Measurements from ENCODE around the gene IL4R.

The IL4R gene

GRCh38 chr16:27340654-27341053, 26.9 kb downstream of the IL4R start:
- H3K9ac ChIP-seq (ENCODE audit: low read depth in 1 of 2, low read length in 2 of 2): no peak overlapping the region
- no peaks in the 10 kb centered on the region for H3K9me3 ChIP-seq (ENCODE audit: control insufficient read depth in 1 of 2, low read length in 2 of 2)
- no peak overlapping the region for H3K4me3 ChIP-seq (ENCODE audit: low read depth in 1 of 2, low read length in 2 of 2)
- H3K4me1 ChIP-seq (ENCODE audit: control insufficient read depth in 1 of 2, insufficient read depth in 2 of 2, low read length in 2 of 2): no peaks in the 10 kb centered on the region
- H3K27ac ChIP-seq (ENCODE audit: low read depth, low read length): no peak overlapping the region
- H3K27me3 ChIP-seq (ENCODE audit: control insufficient read depth in 1 of 2, insufficient read depth in 2 of 2, low read length in 2 of 2): no peaks in the 10 kb centered on the region
- peaks cover 34 to 67% of the 10 kb centered on the region in 2 donors for H3K36me3 ChIP-seq (ENCODE audit: control insufficient read depth in 1 of 2, insufficient read depth in 2 of 2, low read length in 2 of 2)

- no peak overlapping the region for H3K9ac ChIP-seq (ENCODE audit: low read depth in 1 of 2, low read length in 2 of 2)
- H3K27me3 ChIP-seq (ENCODE audit: control insufficient read depth in 1 of 2, insufficient read depth in 2 of 2, low read length in 2 of 2): no peaks in the 10 kb centered on the region
- H3K36me3 ChIP-seq (ENCODE audit: control insufficient read depth in 1 of 2, insufficient read depth in 2 of 2, low read length in 2 of 2): peaks cover 35 to 71% of the 10 kb centered on the region in 2 donors
- H3K9me3 ChIP-seq (ENCODE audit: control insufficient read depth in 1 of 2, low read length in 2 of 2): no peaks in the 10 kb centered on the region
- no peaks in the 10 kb centered on the region for H3K4me1 ChIP-seq (ENCODE audit: control insufficient read depth in 1 of 2, insufficient read depth in 2 of 2, low read length in 2 of 2)
- H3K4me3 ChIP-seq (ENCODE audit: low read depth in 1 of 2, low read length in 2 of 2): no peak overlapping the region
- no peak overlapping the region for H3K27ac ChIP-seq (ENCODE audit: low read depth, low read length)
These were observed 27.8 kb downstream of the IL4R start for GRCh38 chr16:27341549-27341948.

- H3K4me3 ChIP-seq (ENCODE audit: low read depth in 1 of 2, low read length in 2 of 2): no peak overlapping the region
- H3K36me3 ChIP-seq (ENCODE audit: control insufficient read depth in 1 of 2, insufficient read depth in 2 of 2, low read length in 2 of 2): peaks cover 37 to 75% of the 10 kb centered on the region in 2 donors
- no peaks in the 10 kb centered on the region for H3K9me3 ChIP-seq (ENCODE audit: control insufficient read depth in 1 of 2, low read length in 2 of 2)
- no peak overlapping the region for H3K27ac ChIP-seq (ENCODE audit: low read depth, low read length)
- no peaks in the 10 kb centered on the region for H3K27me3 ChIP-seq (ENCODE audit: control insufficient read depth in 1 of 2, insufficient read depth in 2 of 2, low read length in 2 of 2)
- no peaks in the 10 kb centered on the region for H3K4me1 ChIP-seq (ENCODE audit: control insufficient read depth in 1 of 2, insufficient read depth in 2 of 2, low read length in 2 of 2)
- H3K9ac ChIP-seq (ENCODE audit: low read depth in 1 of 2, low read length in 2 of 2): no peak overlapping the region
These were observed 28.2 kb downstream of the IL4R start for GRCh38 chr16:27341971-27342370.

- H3K4me1 ChIP-seq (ENCODE audit: control insufficient read depth in 1 of 2, insufficient read depth in 2 of 2, low read length in 2 of 2): no peaks in the 10 kb centered on the region
- peaks cover 53 to 86% of the 10 kb centered on the region in 2 donors for H3K36me3 ChIP-seq (ENCODE audit: control insufficient read depth in 1 of 2, insufficient read depth in 2 of 2, low read length in 2 of 2)
- H3K27ac ChIP-seq (ENCODE audit: low read depth, low read length): no peak overlapping the region
These were observed 30.9 kb downstream of the IL4R start for GRCh38 chr16:27344721-27345120.

GRCh38 chr16:27345201-27345600, 31.4 kb downstream of the IL4R start:
- Histone ChIP-seq H3K9me3 (ENCODE audit: control insufficient read depth in 1 of 2, low read length in 2 of 2) (no peaks in the 10 kb centered on the region), H3K4me1 (ENCODE audit: control insufficient read depth in 1 of 2, insufficient read depth in 2 of 2, low read length in 2 of 2) (no peaks in the 10 kb centered on the region), H3K4me3 (ENCODE audit: low read depth in 1 of 2, low read length in 2 of 2) (no peak overlapping the region), H3K36me3 (ENCODE audit: control insufficient read depth in 1 of 2, insufficient read depth in 2 of 2, low read length in 2 of 2) (peaks cover 51 to 90% of the 10 kb centered on the region in 2 donors), H3K27ac (ENCODE audit: low read depth, low read length) (no peak overlapping the region), H3K27me3 (ENCODE audit: control insufficient read depth in 1 of 2, insufficient read depth in 2 of 2, low read length in 2 of 2) (no peaks in the 10 kb centered on the region), H3K9ac (ENCODE audit: low read depth in 1 of 2, low read length in 2 of 2) (no peak overlapping the region)

More at GRCh38 chr16:27344721-27345120, 30.9 kb downstream of the IL4R start:
- Histone ChIP-seq H3K9me3 (ENCODE audit: control insufficient read depth in 1 of 2, low read length in 2 of 2) (no peaks in the 10 kb centered on the region), H3K9ac (ENCODE audit: low read depth in 1 of 2, low read length in 2 of 2) (no peak overlapping the region), H3K27me3 (ENCODE audit: control insufficient read depth in 1 of 2, insufficient read depth in 2 of 2, low read length in 2 of 2) (no peaks in the 10 kb centered on the region), H3K4me3 (ENCODE audit: low read depth in 1 of 2, low read length in 2 of 2) (no peak overlapping the region)

- no peaks in the 10 kb centered on the region for H3K4me1 ChIP-seq (ENCODE audit: control insufficient read depth in 1 of 2, insufficient read depth in 2 of 2, low read length in 2 of 2)
- no peak overlapping the region for H3K27ac ChIP-seq (ENCODE audit: low read depth, low read length)
- no peaks in the 10 kb centered on the region for H3K27me3 ChIP-seq (ENCODE audit: control insufficient read depth in 1 of 2, insufficient read depth in 2 of 2, low read length in 2 of 2)
- peaks cover 58 to 89% of the 10 kb centered on the region in 2 donors for H3K36me3 ChIP-seq (ENCODE audit: control insufficient read depth in 1 of 2, insufficient read depth in 2 of 2, low read length in 2 of 2)
- no peak overlapping the region for H3K9ac ChIP-seq (ENCODE audit: low read depth in 1 of 2, low read length in 2 of 2)
- H3K4me3 ChIP-seq (ENCODE audit: low read depth in 1 of 2, low read length in 2 of 2): no peak overlapping the region
- no peaks in the 10 kb centered on the region for H3K9me3 ChIP-seq (ENCODE audit: control insufficient read depth in 1 of 2, low read length in 2 of 2)
These were observed 33.0 kb downstream of the IL4R start for GRCh38 chr16:27346819-27347218.

- peaks cover 57 to 89% of the 10 kb centered on the region in 2 donors for H3K36me3 ChIP-seq (ENCODE audit: control insufficient read depth in 1 of 2, insufficient read depth in 2 of 2, low read length in 2 of 2)
- no peak overlapping the region for H3K9ac ChIP-seq (ENCODE audit: low read depth in 1 of 2, low read length in 2 of 2)
- no peak overlapping the region for H3K4me3 ChIP-seq (ENCODE audit: low read depth in 1 of 2, low read length in 2 of 2)
- H3K4me1 ChIP-seq (ENCODE audit: control insufficient read depth in 1 of 2, insufficient read depth in 2 of 2, low read length in 2 of 2): no peaks in the 10 kb centered on the region
- H3K27ac ChIP-seq (ENCODE audit: low read depth, low read length): no peak overlapping the region
- H3K9me3 ChIP-seq (ENCODE audit: control insufficient read depth in 1 of 2, low read length in 2 of 2): no peaks in the 10 kb centered on the region
- H3K27me3 ChIP-seq (ENCODE audit: control insufficient read depth in 1 of 2, insufficient read depth in 2 of 2, low read length in 2 of 2): no peaks in the 10 kb centered on the region
These were observed 34.3 kb downstream of the IL4R start for GRCh38 chr16:27347930-27348685.

- Histone ChIP-seq H3K36me3 (ENCODE audit: control insufficient read depth in 1 of 2, insufficient read depth in 2 of 2, low read length in 2 of 2) (peaks cover 64 to 93% of the 10 kb centered on the region in 2 donors), H3K4me1 (ENCODE audit: control insufficient read depth in 1 of 2, insufficient read depth in 2 of 2, low read length in 2 of 2) (no peaks in the 10 kb centered on the region), H3K4me3 (ENCODE audit: low read depth in 1 of 2, low read length in 2 of 2) (no peak overlapping the region), H3K27ac (ENCODE audit: low read depth, low read length) (no peak overlapping the region), H3K9ac (ENCODE audit: low read depth in 1 of 2, low read length in 2 of 2) (no peak overlapping the region), H3K27me3 (ENCODE audit: control insufficient read depth in 1 of 2, insufficient read depth in 2 of 2, low read length in 2 of 2) (no peaks in the 10 kb centered on the region), H3K9me3 (ENCODE audit: control insufficient read depth in 1 of 2, low read length in 2 of 2) (no peaks in the 10 kb centered on the region)
These were observed 35.5 kb downstream of the IL4R start for GRCh38 chr16:27349276-27349675.

GRCh38 chr16:27350006-27350405, 36.2 kb downstream of the IL4R start:
- Histone ChIP-seq H3K36me3 (ENCODE audit: control insufficient read depth in 1 of 2, insufficient read depth in 2 of 2, low read length in 2 of 2) (peaks cover 65 to 93% of the 10 kb centered on the region in 2 donors), H3K27ac (ENCODE audit: low read depth, low read length) (no peak overlapping the region), H3K4me3 (ENCODE audit: low read depth in 1 of 2, low read length in 2 of 2) (no peak overlapping the region), H3K27me3 (ENCODE audit: control insufficient read depth in 1 of 2, insufficient read depth in 2 of 2, low read length in 2 of 2) (no peaks in the 10 kb centered on the region), H3K4me1 (ENCODE audit: control insufficient read depth in 1 of 2, insufficient read depth in 2 of 2, low read length in 2 of 2) (no peaks in the 10 kb centered on the region), H3K9ac (ENCODE audit: low read depth in 1 of 2, low read length in 2 of 2) (no peak overlapping the region), H3K9me3 (ENCODE audit: control insufficient read depth in 1 of 2, low read length in 2 of 2) (no peaks in the 10 kb centered on the region)

- no peak overlapping the region for H3K9ac ChIP-seq (ENCODE audit: low read depth in 1 of 2, low read length in 2 of 2)
- no peaks in the 10 kb centered on the region for H3K4me1 ChIP-seq (ENCODE audit: control insufficient read depth in 1 of 2, insufficient read depth in 2 of 2, low read length in 2 of 2)
- H3K36me3 ChIP-seq (ENCODE audit: control insufficient read depth in 1 of 2, insufficient read depth in 2 of 2, low read length in 2 of 2): peaks cover 67 to 89% of the 10 kb centered on the region in 2 donors
- H3K27me3 ChIP-seq (ENCODE audit: control insufficient read depth in 1 of 2, insufficient read depth in 2 of 2, low read length in 2 of 2): no peaks in the 10 kb centered on the region
- no peak overlapping the region for H3K27ac ChIP-seq (ENCODE audit: low read depth, low read length)
- no peaks in the 10 kb centered on the region for H3K9me3 ChIP-seq (ENCODE audit: control insufficient read depth in 1 of 2, low read length in 2 of 2)
- no peak overlapping the region for H3K4me3 ChIP-seq (ENCODE audit: low read depth in 1 of 2, low read length in 2 of 2)
These were observed 38.2 kb downstream of the IL4R start for GRCh38 chr16:27351989-27352388.

All from duodenal mucosa (tissue), 2 donors.